HG02943 (cell line): ENCODE data around the gene GRIP1.

ENCODE experiments used
- ATAC-seq: cut with Tn5 transposase; IDR thresholded peaks from one replicate; pipeline ENCODE4 v1.9.1; 2021; ENCODE audit warnings: mild to moderate bottlenecking, low read depth, moderate library complexity; ENCODE audit not compliant: unreplicated experiment

The GRIP1 gene

DNA sequence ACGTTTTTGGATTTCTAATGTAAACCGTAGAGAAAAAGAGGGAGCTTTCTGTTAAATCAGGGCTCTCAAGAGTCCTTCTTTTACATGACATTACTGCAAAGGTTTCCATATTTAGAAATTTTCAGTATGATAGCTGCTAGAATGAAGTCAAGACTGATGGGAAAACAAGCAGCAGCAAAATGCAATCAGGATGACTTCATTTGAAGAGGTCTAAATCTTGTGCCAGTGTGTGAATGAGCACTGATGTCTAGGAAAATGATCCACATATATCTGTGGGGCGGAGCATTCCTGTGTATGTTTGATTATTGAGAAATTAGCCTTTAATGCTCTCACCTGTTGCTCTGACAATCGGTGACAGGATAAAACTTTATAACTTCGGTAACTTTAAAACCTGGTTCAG, 73.6 kb downstream of the GRIP1 start:
- ATAC-seq = no peak

DNA sequence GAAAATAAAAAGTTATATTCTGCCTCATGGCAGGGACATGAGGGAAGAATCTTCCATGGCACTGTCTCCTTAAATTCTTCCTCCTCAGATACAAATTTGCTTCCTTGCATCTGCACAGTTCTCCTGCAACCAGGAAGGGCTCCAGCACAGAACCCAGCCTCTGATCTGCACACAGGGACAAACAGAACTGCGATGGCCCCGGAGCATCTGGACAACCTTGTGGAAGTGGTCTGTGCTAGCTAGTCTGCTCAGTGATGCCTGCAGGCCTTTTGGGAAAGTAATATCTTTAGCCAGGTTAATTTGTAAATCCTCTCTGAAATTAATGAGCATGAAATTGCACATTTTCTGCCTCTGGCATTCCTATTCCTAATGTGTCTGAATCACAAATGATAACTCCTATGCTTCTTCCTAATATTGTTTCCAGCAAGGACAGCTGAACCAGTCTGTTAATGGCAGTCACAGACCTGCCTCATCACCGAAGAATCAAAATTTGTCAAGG, 74.8 kb downstream of the GRIP1 start:
- no peak for ATAC-seq

DNA sequence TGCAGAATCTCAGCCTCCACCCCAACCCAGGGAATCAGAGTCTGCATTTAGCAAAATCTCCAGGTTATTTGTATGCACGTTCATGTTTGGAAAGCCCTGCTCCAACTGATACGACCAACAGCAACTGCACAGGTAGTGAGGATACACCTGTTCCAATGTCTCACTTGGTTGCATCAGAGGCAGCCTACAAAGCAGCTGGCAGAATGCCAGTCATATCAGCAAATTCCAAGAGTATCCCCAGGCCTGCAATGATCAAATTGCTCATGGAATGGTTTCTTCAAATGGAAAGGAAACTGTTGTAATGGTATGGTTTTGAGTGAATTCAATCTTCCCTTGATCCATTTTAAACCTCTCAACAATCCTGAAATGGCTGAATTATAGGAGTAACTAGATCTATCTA, 75.4 kb downstream of the GRIP1 start:
- no peak for ATAC-seq

DNA sequence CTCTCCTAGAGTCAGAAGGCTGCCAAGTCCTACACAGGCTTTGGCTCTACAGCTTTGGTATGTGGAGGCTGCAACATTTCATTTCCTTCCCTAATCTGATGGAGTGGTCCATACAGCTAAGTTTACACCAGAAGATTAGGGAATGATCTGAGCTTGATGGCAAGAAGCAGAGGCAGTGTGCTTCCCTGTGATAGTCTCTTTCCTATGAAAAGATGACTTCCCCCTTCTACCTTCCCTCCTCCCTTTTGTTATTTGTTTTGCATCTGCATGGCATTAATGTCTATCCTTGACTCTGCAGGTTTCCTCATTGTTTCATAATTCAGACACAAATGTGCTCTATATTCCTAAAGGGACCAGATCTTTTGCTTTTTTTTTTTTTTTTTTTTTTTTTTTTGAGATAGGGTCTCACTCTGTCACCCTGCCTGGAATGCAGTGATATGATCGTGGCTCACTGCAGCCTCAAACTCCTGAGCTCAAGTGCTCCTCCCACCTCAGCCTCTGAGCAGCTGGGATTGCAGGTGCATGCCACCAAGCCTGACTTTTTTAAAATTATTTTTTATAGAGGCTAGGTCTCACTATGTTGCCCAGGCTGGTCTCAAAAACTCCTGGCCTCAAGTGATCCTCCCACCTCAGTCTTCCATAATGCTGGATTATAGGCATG, 76.3 kb downstream of the GRIP1 start:
- ATAC-seq = no peak

DNA sequence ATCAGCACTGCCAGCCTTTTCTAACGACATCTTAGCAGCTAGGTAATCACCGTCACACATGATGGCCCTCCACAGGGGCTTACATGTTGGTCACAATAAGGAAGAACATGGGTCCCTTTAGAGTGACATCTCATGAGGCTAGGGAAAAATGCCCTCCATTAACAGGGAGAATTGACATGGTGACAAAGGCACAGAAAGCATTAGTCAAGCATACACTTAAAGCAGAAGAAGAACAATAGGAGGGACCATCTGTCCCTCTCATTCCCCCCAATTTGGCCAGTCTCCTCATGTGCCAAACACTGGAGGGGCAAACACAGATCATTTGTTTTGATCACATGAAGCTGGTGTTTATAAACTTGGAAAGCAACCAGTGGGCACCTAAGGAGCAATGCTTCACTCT, 78.0 kb downstream of the GRIP1 start:
- ATAC-seq = no peak

GRCh38 chr12:66599816-66600215, 79.1 kb downstream of the GRIP1 start:
- ATAC-seq = no peak

DNA sequence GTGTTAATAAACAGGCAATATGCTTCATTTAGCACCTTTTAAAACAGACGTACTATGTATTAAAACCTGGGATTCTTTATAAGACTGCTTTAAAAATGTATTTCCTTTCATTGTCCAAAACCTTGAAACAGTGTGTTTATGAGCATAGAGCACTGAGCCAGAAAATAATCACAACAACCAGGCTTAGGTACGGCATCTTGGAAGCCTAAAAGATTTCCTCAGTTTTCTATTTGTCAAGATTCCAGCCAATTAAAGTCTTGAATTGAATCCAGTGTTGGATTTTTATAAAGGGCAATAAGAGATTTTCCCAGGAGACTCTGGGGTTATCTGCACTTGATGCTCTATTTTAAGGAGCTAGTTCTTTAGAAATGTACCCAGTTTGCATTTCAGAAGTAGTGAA, 80.3 kb downstream of the GRIP1 start:
- ATAC-seq = no peak

GRCh38 chr12:66598079-66598478, 80.8 kb downstream of the GRIP1 start:
- ATAC-seq = no peak

GRCh38 chr12:66596199-66596598, 82.7 kb downstream of the GRIP1 start:
- no peak for ATAC-seq

DNA sequence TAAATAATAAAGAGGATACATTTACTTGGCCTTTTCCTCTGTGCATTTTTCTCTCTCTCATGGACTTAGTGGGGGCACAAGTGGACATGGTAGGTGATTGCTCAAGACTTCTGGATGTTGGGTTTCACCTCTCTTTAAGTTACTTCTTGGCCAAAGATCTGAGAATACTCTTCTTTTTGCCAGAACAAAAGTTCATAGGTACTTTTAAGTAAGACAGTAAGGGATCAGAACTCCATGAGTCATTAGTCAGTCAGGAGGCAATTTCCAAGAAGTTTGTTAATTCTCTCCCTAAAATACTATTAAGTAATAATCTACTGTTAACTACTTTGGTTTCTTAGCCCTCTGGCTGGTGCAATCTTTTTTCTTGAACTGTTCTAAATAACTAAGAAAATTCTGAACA, 84.2 kb downstream of the GRIP1 start:
- ATAC-seq = no peak

DNA sequence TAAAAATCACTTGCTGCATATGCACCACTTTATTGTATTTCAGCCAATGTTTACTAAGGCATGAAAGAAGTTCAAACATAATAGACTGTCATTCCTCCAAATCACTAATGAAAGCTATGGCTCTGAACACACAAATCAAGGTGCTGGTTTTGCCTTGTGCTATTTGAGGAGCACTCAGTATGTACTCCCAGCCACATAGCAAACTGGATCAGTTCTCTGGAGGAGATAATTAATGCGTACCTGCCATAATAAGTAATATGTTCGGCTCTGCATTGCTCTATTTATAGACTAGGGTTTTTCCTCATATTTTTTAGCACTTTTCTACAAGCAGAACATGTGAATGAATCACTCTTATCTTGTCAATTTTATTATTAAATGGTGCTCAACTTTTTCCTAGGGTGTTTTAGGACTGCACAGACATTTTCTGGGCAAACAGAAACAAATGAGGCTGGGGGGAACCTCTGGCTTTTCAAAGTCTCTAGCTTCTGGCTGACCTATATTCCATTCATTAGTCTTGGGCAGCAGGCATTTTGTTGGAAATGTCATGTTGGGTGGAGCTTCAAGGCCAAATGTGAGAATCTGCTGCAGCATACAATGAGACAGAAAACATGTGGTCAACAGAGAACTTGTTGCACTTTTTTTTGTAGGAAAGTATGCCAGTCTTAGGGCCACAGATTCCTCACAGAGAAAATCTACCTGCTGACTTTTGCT, 88.4 kb downstream of the GRIP1 start:
- ATAC-seq = no peak

DNA sequence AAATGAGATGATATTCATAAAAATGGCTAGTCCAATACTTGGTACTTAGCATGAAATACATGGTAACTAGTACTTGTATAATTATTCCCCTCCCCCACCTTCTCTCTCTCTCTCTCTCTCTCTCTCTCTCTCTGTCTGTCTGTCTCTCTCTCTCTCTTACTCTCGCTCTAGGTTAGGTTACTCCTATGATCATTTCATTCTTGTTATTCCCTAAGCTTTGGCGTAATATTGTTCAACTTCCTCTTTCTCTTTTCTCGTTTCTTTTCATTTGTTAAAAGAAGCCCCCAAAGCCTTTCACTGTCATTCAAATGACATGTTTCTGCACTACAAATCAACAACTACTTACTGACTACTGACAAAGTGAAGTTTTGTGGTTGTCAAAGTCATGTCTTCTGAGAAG, 89.8 kb downstream of the GRIP1 start:
- no peak for ATAC-seq

- ATAC-seq = no peak
Observed at GRCh38 chr12:66587912-66588311, 91.0 kb downstream of the GRIP1 start.

DNA sequence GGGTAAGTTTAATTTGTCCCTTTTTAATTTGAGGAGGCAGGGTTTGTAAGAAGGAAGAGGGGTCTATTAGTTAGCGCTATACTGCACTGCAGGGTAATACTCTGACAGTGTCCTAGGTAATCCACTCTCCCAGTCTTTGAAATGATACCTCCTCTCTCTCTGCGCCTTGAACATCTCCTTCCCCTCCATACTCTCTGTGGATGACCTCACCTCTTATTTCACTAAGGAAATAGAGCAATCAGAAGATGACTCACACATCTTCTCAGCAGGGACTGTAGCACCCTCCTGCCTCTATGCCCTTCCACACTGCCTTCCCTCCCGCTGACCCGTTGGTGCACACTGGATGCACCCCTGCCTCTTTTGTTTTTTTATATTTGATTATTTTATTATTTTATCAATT, 94.2 kb downstream of the GRIP1 start:
- ATAC-seq = no peak

GRCh38 chr12:66573605-66574004, 105.3 kb downstream of the GRIP1 start:
- no peak for ATAC-seq

DNA sequence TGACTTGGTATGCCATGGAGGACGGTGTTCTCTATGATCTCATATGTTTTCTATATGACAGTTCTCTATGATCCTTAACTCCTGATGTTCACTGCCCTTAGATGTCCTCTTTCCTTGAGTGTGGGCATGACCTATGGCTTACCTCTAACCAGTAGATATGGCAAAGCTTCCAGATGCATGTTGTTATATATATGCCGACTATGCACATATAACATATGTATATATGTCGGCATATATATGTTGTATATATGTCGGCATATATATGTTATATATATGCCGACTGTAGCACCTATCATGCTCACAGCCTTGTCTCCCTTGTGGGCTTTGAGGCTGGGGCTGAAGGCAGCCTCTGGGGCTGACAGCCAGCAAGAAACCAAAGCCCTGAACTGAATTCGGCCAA, 106.0 kb downstream of the GRIP1 start:
- ATAC-seq = no peak

- ATAC-seq = no peak
Observed at GRCh38 chr12:66571361-66571915, 107.4 kb downstream of the GRIP1 start.

DNA sequence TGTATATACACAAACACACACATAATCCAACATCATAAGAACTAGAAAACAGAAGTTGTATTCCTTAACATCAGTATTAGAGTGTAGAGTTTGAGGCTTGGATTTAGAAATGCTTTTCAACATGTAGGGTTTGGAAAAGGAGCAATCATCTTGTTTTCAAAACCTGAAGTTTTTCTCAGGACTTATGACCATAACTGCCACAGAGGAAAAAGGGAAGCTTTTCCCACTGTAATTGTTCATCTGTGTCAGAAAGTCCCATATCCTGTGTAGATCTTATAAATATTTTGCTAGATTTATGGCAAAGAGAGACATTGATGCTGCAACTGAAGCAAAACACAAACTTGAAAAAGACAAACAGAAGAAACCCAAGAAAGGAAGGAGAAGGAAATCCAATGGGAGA, 115.7 kb downstream of the GRIP1 start:
- no peak for ATAC-seq

DNA sequence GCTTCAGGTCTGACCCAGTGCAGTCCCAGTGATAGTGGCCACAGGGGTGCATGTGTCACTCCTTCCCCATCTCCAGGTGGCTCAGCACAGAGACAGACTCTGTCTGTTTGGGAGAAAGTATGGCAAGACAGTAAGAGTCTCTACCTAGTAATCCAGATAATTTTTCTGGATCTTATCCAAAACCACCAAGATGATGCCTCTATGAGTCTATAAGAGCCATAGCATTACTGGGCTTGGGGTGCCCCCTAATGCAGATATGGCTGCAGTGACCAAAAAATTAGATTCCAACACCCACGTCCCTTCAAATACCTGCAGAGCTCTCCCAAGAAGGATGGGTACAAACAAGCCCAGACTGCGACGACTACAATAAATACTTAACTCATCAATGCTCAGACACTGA, 123.8 kb downstream of the GRIP1 start:
- no peak for ATAC-seq

DNA sequence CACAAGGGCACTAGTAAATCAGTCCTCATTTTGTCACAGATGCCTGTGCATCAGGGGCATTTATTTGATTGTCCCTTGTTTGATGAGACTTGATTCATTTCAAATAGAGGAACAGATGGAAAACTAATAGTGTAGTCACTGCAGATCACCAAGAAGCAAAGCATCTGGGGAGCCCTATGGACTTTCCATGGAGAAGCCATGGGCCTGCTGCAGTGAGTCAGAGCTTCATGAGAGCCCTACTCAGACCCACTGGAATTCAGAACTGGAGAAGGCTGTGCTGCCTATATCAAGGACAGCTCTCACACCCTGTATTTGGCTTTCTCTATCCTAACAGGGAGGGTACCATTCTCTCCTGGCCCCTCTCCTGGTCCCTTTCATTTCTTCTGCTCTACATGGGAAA, 126.2 kb downstream of the GRIP1 start:
- ATAC-seq = no peak

GRCh38 chr12:66550626-66551025, 128.2 kb downstream of the GRIP1 start:
- ATAC-seq = no peak

GRCh38 chr12:66549050-66549389, 129.9 kb downstream of the GRIP1 start:
- ATAC-seq = no peak
